Skeletal muscle satellite cell (primary cell): ENCODE data around the gene ARHGEF25.
A peak's percentile ranks its signal among the peaks of the same experiment; 100 is the strongest.

ENCODE experiments used
- H3K27me3 ChIP-seq: 2 replicates; pipeline ENCODE4 v1.7.0; 2013; ENCODE audit warnings: low read length; ENCODE audit not compliant: control insufficient read depth, insufficient read depth
- H3K36me3 ChIP-seq: 2 replicates; pipeline ENCODE4 v1.7.0; 2013; ENCODE audit warnings: mild to moderate bottlenecking, control low read depth, low read length; ENCODE audit not compliant: insufficient read depth
- H3K4me1 ChIP-seq: 2 replicates; pipeline ENCODE4 v1.7.0; 2013; ENCODE audit warnings: low read length; ENCODE audit not compliant: control insufficient read depth, insufficient read depth
- H3K4me2 ChIP-seq: 2 replicates; pipeline ENCODE4 v1.7.0; 2013; ENCODE audit warnings: mild to moderate bottlenecking, low read length
- H3K4me3 ChIP-seq: 2 replicates; pipeline ENCODE4 v1.7.0; 2013; ENCODE audit warnings: low read length
- H3K9ac ChIP-seq: 2 replicates; pipeline ENCODE4 v1.7.0; 2013; ENCODE audit warnings: mild to moderate bottlenecking, low read depth, low read length, moderate library complexity
- H3K9me3 ChIP-seq: replicated peaks from 2 replicates; pipeline ENCODE4 v1.7.0; 2013; ENCODE audit warnings: mild to moderate bottlenecking, control low read depth, low read length

The ARHGEF25 gene

DNA sequence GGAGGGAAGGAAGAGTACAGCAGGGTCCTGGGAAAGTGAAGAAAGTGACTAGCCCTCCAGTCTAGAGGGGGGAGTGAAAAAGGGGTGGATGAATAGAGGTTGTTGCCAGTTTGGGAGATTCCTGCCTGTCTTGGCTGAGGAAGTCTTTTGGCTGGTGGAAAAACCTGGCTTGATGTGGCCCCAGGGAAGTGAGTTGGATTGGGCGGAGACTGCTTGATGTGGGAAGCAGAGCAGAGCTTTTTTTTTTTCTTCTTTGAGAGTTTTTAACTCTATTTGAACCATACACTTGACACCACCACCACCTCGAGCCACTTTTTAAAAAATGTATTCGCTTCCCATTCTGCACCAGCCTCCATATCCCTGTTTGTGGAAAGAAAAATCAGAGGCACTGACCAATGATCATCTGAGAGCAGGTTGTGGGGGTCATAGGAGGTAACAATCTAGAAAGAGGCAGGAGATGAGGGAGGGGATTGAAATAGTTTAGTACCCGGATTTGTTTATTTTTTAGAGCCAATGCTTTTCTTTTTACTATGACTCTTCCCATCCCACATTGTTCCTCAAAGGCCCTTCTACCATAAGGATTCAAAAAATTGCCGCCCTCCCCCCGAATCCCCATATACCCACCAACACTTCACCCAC, 7.3 kb upstream of the ARHGEF25 start:
- no peaks in the 10 kb centered on the region for H3K27me3 ChIP-seq
- H3K9me3 ChIP-seq: no peaks in the 10 kb centered on the region
- H3K9ac ChIP-seq: peak overlapping the region; percentile 78
- peaks cover 4% of the 10 kb centered on the region for H3K36me3 ChIP-seq
- H3K4me2 ChIP-seq: peak overlapping the region; percentile 86
- peak overlapping the region; percentile 73 for H3K4me3 ChIP-seq
- peaks cover 15% of the 10 kb centered on the region for H3K4me1 ChIP-seq

DNA sequence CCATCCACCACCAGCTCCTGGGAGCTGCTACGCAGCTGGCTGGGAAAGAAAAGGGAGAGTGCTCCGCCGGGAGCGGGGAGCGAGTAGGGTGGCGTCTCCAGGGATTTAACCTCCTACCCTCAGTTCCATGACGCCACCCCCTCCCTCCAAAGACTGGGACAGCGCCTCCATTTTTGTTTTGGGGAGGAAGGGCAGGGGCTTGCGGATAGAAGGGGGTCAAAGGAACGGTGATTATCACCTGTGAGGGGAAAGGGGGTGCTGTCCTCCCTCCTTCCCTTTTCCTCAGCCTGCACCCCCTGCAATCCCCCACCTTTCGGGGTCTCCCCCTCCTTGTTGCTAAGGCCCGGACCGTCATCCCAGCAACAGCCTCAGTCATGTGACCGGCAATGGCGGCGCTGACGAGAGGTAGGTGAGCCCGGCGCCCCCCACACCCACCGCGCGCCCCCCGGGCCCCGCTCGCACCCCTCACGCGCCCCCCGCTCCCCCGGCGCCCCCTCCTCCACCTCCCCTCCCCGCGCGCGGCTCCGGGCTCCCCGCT, 6.7 kb upstream of the ARHGEF25 start, which contains the start of gene DTX3:
Gene DTX3 (plus strand): TSS at position 371 of the 538 bp plus-strand sequence. CDS start 1,694 bp downstream, outside the sequence.
- Histone ChIP-seq H3K4me1 (peaks cover 15% of the 10 kb centered on the region), H3K9me3 (no peaks in the 10 kb centered on the region), H3K27me3 (no peaks in the 10 kb centered on the region), H3K9ac (peak within 1 kb of the TSS; percentile 82), H3K4me2 (peak within 1 kb of the TSS; percentile 86), H3K4me3 (peak within 1 kb of the TSS; percentile 73), H3K36me3 (peaks cover 4% of the 10 kb centered on the region)

DNA sequence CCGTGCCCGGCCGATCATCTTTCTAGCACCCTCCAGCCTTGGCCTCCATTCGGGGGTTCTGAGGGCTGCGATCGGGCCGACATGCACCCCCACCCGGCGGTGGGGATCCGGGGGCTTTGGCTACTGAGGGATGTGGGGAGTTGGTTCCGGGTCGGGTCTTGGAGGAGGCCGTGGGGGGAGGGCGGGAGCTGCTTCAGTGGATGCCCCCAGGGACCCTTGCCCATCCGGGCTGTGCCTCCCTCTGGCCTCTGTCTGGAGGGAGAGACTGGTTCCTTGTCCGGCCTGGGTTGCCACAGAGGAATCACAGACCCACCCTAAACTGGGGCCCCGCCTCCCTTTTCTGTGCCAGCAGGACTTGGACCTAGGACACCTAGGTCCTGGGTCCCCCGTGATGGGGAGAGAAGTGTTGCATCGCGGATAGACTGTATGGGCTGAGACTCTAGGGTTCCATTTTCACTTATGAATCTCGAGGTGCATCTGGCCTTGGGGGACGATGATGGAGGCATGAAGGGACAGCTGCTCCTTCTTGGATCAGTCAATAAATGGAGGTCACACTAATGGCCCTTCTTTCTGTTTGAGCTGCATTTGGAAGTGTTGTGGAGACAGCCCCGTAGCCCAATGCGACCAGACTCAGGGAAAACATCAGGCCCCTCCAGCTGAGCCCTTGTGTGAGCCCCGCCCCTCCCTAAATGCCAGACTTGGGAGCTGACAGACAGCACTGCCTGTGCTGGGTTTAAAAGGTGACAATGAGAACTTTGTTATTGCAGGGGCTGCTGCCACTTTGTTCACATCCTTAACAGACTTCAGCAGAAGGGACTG, 6.0 kb upstream of the ARHGEF25 start:
- H3K4me1 ChIP-seq: peaks cover 15% of the 10 kb centered on the region
- H3K27me3 ChIP-seq: no peaks in the 10 kb centered on the region
- peak overlapping the region; percentile 82 for H3K9ac ChIP-seq
- peak overlapping the region; percentile 83 for H3K4me2 ChIP-seq
- no peaks in the 10 kb centered on the region for H3K9me3 ChIP-seq
- H3K4me3 ChIP-seq: peak overlapping the region; percentile 71
- peaks cover 4% of the 10 kb centered on the region for H3K36me3 ChIP-seq

DNA sequence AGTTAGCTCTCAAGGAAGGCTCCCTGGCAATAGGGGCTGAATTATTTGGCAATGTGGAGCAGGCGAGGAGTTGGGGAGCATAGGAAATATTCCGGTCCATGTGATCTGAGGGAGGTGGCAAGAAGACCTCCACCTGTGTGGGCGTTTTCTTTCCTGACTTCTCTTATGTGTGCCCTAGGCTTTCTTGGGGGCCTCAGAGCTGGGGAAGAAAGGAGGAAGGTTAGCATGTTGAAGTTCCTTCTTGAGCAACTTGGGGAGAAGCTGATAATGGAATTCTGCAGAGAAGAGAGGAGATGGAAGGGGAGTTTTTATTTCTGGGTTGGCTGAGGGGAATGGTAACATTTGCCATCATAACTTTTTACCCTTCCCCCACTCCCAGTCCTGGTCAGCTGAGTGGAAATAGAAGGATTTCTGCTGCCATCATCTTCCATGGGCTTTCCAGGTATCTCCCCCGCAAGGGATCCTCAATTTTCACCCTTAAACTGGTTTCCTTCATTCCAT, 5.4 kb upstream of the ARHGEF25 start:
- H3K36me3 ChIP-seq: peaks cover 4% of the 10 kb centered on the region
- peak overlapping the region; percentile 71 for H3K4me3 ChIP-seq

DNA sequence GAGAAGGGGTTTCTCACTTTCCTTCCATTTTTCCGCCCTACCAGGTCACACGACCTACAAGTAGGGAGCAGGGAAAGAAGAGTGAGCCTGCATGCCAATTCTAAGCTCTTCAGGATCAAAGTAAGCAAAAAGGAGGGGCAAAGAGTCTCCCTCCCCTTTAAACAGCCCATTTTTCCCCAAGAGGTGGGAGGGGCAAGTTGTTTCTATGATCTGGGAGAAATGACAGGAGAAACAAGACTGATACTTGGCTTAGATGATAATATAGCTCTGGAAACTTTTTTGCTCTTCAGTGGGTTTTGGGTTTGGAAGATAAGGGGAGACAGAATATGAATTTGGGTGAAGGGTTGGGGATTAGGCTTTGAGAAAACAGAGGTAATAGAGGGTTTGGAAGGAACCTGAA, 4.8 kb upstream of the ARHGEF25 start:
- Histone ChIP-seq H3K9ac (no peak overlapping the region), H3K4me1 (peaks cover 19% of the 10 kb centered on the region), H3K4me2 (no peak overlapping the region), H3K27me3 (peaks cover 7% of the 10 kb centered on the region), H3K36me3 (peaks cover 4% of the 10 kb centered on the region), H3K4me3 (no peak overlapping the region), H3K9me3 (no peaks in the 10 kb centered on the region)

More for the DNA sequence above, 5.4 kb upstream of the ARHGEF25 start:
- Histone ChIP-seq H3K4me1 (peaks cover 16% of the 10 kb centered on the region), H3K4me2 (peak overlapping the region; percentile 83), H3K27me3 (peaks cover 6% of the 10 kb centered on the region), H3K9me3 (no peaks in the 10 kb centered on the region), H3K9ac (no peak overlapping the region)

DNA sequence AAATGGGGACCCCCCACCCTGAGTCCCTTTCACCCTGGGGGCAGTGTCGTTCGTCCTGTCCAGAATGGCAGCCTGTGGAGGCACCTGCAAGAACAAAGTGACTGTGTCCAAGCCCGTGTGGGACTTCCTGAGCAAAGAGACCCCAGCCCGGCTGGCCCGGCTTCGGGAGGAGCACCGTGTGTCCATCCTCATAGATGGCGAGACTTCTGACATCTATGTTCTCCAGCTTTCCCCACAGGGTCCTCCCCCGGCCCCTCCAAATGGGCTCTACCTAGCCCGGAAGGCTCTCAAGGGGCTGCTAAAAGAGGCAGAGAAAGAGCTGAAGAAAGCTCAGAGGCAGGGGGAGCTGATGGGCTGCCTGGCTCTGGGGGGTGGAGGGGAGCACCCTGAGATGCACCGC, 4.4 kb upstream of the ARHGEF25 start:
- Histone ChIP-seq H3K4me3 (no peak overlapping the region), H3K9ac (no peak overlapping the region), H3K4me1 (peaks cover 19% of the 10 kb centered on the region), H3K36me3 (peaks cover 4% of the 10 kb centered on the region), H3K4me2 (no peak overlapping the region), H3K27me3 (peaks cover 7% of the 10 kb centered on the region), H3K9me3 (no peaks in the 10 kb centered on the region)

DNA sequence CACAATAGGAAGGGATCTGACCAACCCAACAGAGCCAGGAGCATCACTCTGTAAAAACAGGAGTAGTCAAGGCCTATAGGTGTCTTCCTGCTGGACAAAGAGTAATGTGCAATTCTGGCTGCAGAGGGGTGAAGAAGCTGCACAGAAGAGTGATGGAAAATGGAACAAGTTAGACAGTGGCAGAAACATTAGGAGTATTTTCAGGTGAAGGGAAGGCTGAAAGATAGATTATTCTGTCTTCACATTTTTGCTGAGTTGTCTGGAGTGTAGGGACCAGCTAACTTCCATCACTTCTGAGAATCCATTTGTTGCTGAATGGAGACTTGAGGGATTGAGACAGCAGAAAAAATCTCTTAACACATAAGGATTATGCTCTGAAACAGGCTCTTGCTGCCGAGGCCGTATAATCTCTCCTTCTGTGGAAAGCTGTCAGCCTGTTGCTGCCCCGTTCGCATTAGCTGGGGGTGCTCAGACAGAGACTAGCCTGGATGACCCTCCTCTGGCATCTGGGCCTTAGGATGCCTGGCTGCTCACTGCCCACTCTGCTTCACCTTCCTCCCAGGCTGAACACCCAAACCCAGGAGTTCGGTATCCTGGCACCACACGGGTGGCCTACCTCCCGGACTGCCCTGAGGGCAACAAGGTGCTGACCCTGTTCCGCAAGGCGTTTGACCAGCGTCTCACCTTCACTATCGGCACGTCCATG, 3.1 kb upstream of the ARHGEF25 start:
- no peaks in the 10 kb centered on the region for H3K9me3 ChIP-seq
- peaks cover 13% of the 10 kb centered on the region for H3K27me3 ChIP-seq
- peaks cover 19% of the 10 kb centered on the region for H3K4me1 ChIP-seq
- H3K4me2 ChIP-seq: no peak overlapping the region
- no peak overlapping the region for H3K9ac ChIP-seq
- H3K36me3 ChIP-seq: no peaks in the 10 kb centered on the region
- H3K4me3 ChIP-seq: no peak overlapping the region

DNA sequence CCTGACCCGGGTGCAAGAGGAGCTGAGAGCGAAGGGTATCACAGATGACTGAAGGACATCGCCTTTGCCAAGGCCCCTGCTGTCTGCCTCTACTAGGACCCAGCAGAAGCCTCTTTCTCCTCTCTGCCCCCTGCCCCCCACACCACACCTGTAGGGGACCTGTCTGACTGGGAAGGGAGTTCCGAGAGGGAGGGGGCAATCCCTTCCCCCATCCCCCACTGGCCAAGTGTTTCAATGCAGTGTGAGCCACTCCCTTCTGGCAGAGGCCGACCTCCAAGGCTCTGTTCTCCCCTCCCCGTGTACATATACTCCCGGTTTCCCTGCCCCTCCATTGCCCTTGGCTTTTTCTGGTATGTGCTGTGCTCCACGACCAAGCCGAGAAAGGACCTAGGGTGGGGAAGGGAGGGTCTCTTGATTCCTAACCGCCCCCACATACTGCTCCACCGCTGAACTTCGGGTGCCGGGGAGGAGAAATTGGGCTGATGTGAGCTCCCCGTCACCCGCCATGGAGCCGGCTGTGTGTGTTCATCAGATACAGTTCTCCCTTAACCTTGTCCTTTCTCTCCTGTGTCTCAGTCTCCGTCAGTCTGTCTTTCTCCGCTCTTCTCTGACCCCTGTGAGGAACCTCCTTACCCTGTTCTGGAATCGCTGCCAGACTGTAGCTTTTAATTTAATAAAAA, 2.0 kb upstream of the ARHGEF25 start:
- no peaks in the 10 kb centered on the region for H3K36me3 ChIP-seq
- peaks cover 13% of the 10 kb centered on the region for H3K27me3 ChIP-seq
- no peak overlapping the region for H3K4me3 ChIP-seq
- H3K4me2 ChIP-seq: no peak overlapping the region
- H3K4me1 ChIP-seq: peaks cover 16% of the 10 kb centered on the region
- no peaks in the 10 kb centered on the region for H3K9me3 ChIP-seq
- H3K9ac ChIP-seq: no peak overlapping the region

DNA sequence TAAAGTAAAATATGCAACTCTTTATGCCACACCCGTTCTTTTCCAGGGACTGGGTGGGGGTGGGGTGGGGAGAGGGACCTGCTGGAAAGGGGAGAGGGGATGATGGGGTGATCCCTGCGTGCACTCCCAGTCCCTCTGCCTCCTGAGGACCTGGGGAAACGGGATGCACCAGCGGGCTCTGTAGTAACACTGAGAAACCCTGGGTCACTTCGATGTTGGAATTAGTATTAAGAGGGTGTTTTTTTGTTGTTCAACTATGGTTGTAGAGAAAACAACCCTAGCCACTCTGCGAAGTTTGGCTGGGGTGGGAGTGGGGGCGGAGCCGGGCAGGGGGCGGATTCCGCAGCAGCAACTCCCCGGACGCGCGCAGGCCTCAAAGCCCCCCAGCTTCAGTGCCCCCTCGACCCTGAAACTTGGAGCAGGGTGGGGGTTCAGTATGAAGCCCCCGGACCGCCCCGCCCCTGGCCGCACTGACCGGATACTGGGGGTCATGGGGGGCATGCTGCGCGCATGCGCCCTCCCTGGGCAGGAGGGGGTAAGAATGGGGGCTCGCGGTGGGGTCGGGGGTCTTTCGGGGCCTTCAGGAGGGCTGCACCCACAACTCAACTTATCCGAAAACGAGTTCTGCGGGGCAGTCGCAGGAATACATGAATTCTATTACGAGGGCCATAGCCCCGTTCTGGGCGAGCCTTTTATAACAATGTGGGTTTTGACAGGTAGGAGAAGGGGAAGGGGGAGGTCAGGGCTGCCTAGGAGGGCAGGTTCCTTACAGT, 1.3 kb upstream of the ARHGEF25 start:
- no peaks in the 10 kb centered on the region for H3K36me3 ChIP-seq
- H3K4me2 ChIP-seq: peak overlapping the region; percentile 95
- H3K27me3 ChIP-seq: peaks cover 13% of the 10 kb centered on the region
- H3K4me3 ChIP-seq: no peak overlapping the region
- no peaks in the 10 kb centered on the region for H3K9me3 ChIP-seq
- H3K9ac ChIP-seq: no peak overlapping the region
- H3K4me1 ChIP-seq: peaks cover 12% of the 10 kb centered on the region

DNA sequence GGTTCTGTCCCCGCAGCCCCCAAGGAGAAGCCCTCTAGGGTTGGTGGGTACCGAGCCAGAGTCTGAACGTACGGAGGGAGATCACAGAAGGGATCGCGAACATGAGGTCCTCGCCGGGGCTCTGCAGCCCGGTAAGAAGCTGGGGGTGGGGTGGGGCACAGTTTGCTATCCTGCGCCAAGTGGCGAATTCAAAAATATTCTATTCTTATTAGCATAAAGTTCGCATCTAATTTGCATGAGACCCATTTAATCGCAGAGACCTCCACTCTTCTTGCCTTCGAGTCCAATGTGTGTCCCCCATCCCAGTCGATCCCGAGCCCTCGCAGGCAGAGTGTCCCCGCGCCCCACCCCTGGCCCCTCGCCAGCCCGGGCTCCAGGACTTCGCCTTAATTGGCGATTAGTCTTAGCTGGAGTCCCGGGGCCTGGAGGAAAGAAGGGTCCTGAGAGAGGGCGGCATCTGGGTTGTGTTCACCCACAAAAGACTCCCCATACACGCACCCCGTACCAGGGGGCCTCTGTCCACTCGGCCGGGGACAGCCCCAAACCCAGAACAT, 604 bp upstream of the ARHGEF25 start:
- no peaks in the 10 kb centered on the region for H3K36me3 ChIP-seq
- peaks cover 13% of the 10 kb centered on the region for H3K27me3 ChIP-seq
- peaks cover 5% of the 10 kb centered on the region for H3K4me1 ChIP-seq
- peak overlapping the region; percentile 83 for H3K9ac ChIP-seq
- H3K9me3 ChIP-seq: no peaks in the 10 kb centered on the region
- H3K4me2 ChIP-seq: peak overlapping the region; percentile 95
- H3K4me3 ChIP-seq: peak overlapping the region; percentile 76
